GM19328 (cell line): Measurements from ENCODE around the gene ADD3.
A peak's percentile ranks its signal among the peaks of the same experiment; 100 is the strongest.

ENCODE experiments used
- ATAC-seq: cut with Tn5 transposase; IDR thresholded peaks from one replicate; pipeline ENCODE4 v1.9.1; 2021; ENCODE audit warnings: mild to moderate bottlenecking, moderate library complexity; ENCODE audit not compliant: unreplicated experiment

ADD3 gene

GRCh38 chr10:110007701-110008517, at the start of gene ADD3:
Gene ADD3, plus strand, starts transcription at chr10:110007984. Its CDS starts 92,670 bp downstream, at chr10:110100654.
- ATAC-seq = peak; percentile 55

- no peak for ATAC-seq
Observed at GRCh38 chr10:109958059-109958458, 49.7 kb upstream of the ADD3 start.

- ATAC-seq = no peak
Observed at GRCh38 chr10:109959259-109960145, 48.3 kb upstream of the ADD3 start.

- no peak for ATAC-seq
Observed at GRCh38 chr10:109960682-109961081, 47.1 kb upstream of the ADD3 start.

GRCh38 chr10:109961174-109962001, 46.4 kb upstream of the ADD3 start:
- ATAC-seq = no peak

GRCh38 chr10:109962247-109962646, 45.5 kb upstream of the ADD3 start:
- no peak for ATAC-seq

GRCh38 chr10:109963439-109963838, 44.3 kb upstream of the ADD3 start:
- ATAC-seq = no peak

GRCh38 chr10:109964318-109964717, 43.5 kb upstream of the ADD3 start:
- ATAC-seq = no peak

GRCh38 chr10:109966961-109967738, 40.6 kb upstream of the ADD3 start:
- ATAC-seq = no peak

GRCh38 chr10:109967739-109968088, 40.1 kb upstream of the ADD3 start:
- ATAC-seq = no peak

GRCh38 chr10:109968953-109969759, 38.6 kb upstream of the ADD3 start:
- ATAC-seq = no peak

- ATAC-seq = no peak
Observed at GRCh38 chr10:109969760-109970346, 37.9 kb upstream of the ADD3 start.

- ATAC-seq = no peak
Observed at GRCh38 chr10:109971634-109972033, 36.1 kb upstream of the ADD3 start.

GRCh38 chr10:109972372-109973001, 35.3 kb upstream of the ADD3 start:
- ATAC-seq = no peak

- no peak for ATAC-seq
Observed at GRCh38 chr10:109973326-109973829, 34.4 kb upstream of the ADD3 start.

- ATAC-seq = no peak
Observed at GRCh38 chr10:109974504-109975191, 33.1 kb upstream of the ADD3 start.

- ATAC-seq = no peak
Observed at GRCh38 chr10:109975244-109976190, 32.3 kb upstream of the ADD3 start.
